Inflammatory macrophage treated with lipopolysaccharide for 1 hour (primary cell): ENCODE results near the gene PRLH.

ENCODE experiments used
- DNase-seq, 2 donors: peaks; one replicate each; pipeline ENCODE4 v3.0.0-alpha.2; 2020 to 2022

The PRLH gene, protein sequence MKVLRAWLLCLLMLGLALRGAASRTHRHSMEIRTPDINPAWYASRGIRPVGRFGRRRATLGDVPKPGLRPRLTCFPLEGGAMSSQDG

DNA sequence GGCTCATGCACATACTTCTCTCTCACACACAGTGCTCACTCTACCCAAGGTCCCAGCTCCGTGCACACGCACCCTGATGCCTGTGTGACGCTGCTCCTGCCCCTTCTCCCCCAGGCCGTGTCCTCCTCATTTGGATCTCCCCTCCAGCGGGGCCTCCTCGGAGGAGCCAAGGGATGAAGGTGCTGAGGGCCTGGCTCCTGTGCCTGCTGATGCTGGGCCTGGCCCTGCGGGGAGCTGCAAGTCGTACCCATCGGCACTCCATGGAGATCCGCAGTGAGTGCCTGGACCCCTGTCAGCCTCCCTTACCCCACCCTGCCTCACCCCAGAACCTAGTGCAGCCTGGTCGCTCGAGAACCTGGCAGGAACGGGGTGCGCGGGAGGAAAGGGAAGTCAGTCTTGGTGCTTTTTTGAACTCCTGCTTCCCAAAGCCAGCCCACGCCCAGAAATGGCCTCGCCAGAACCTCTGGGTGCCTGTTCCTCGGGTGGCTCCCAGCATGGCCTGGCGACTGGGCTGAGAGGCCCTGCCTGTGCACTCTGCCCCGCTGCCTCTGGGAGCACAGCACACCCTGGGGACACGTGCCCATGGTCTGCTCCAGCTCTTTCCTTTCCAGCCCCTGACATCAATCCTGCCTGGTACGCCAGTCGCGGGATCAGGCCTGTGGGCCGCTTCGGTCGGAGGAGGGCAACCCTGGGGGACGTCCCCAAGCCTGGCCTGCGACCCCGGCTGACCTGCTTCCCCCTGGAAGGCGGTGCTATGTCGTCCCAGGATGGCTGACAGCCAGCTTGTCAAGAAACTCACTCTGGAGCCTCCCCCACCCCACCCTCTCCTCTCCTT, at the start of gene PRLH:
PRLH (plus strand) TSS at position 174 of the 835 bp plus-strand sequence; CDS start at position 174, 0 bp downstream.
- DNase-seq = no peak

DNA sequence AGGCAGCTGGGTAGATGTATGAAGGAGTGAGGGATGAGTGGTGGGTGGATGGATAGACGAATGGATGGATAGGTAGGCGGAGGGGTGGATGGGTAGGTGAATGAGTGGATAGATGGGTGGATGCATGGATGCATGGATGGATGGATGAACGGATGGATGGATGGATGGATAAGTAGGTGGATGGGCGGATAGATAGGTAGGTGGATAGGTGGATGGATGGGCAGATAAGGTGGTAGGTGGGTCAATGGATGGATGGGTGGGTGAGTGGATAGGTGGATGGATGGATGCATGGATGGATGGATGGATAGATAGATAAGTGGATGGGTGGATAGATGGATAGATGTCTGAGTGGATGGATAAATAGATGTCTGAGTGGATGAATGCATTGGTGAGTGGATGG, 49.2 kb upstream of the PRLH start:
- no peak for DNase-seq

DNA sequence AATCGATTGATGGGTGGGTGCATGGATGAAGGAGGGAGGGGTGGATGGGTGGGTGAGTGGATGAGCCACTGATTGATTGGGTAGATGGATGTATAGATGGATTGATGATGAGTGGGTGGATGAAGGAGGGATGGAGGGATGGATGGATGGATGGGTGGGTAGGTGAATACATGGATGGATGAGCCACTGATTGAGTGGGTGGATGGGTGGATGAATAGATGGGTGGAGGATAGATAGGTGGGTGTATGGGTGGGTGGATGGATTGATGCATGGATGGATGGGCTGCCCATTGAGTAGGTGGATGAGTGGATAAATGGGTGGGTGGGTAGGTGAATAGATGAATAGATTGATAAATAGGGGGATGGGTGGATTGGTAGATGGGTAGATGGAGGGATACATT, 48.4 kb upstream of the PRLH start:
- no peak for DNase-seq

DNA sequence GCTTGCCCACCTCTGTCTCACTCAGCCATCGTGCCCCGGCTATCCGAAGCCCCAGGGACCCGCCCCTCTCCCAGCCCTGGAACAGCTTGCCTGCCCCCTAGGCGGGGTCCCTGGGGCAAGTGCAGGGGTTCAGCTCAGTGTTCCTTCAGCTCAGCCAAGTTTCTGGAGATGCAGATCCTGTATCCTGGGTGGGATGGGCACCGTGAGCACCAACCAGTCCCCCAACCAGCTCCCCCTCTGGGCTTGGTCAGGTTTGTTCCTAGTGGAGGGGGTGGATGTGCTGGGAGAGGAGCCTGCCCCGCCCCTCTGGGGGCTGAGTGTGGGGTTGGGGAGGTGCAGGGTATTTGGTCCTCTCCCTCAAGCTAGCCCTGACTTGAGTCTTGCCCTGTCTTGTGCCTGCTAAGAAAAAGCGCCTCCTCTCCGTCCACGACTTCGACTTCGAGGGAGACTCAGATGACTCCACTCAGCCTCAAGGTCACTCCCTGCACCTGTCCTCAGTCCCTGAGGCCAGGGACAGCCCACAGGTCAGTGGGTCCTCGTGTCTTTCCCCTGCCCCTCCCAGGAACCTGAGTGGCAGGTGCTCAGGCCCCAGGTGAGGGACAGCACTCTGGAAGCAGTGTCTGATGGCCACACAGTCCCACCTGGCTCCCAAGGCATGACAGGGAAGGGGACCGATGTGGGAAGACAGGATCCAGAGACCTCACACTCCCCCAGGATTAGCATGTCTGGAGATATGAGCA, 46.7 kb upstream of the PRLH start:
- no peak for DNase-seq

DNA sequence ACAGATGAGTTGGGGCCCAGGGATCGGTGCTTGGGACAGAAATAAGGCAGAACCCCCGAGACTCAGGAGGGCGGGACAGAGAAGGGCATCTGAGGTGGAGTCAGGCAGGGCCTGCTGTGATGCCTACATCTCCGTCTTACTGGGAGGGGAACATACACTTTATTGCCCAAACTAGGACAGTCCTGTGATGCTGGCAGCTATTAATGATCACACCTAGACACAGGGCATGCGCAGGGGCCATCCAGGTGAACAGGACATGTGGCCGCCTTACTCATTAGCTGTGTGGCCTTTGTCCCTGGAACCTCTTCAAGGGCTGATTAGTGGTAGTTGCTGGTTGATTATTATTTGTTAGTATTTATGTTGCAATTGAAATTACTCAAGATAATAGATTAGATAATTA, 46.1 kb upstream of the PRLH start:
- DNase-seq = no peak

DNA sequence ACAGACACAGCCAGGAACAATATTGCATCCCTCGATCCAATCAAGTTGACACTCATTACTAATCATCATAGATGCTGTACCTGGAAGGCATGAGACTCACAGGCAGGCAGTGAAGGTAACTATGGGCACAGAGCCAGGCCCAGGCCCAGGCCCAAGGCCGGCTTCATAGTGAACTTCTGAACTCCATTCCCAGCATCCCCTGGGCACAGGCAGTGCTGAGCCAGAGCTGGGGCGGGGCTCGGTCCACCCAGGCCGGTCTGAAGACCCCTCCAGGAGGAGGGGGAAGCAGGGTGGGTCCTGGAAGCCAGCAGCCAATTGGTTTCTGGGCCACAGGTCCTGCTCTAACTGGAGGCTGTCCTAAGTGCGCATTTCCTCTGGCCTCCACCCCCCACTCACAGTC, 41.7 kb upstream of the PRLH start:
- DNase-seq = no peak

DNA sequence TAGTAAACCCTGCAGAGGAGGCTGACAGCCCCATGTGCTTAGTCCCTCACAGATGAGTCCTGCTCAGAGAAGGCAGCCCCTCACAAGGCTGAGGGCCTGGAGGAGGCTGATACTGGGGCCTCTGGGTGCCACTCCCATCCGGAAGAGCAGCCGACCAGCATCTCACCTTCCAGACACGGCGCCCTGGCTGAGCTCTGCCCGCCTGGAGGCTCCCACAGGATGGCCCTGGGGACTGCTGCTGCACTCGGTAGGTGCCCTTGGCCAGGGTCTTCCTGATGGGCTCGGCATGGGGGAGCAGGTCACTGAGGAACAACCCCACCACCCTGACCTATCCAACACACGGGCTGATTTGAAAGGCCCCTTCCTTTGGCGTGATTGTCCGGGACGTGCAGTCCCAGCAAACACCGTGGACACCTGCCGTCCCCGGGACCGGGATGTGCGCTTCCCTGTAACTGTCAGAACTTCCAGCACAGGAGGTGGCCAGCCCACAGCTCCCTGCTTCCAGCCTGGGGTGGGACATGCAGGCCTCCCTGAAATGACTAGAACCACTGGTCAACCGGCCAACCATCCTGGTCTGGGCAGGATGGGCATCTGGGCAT, 40.7 kb upstream of the PRLH start:
- no peak for DNase-seq

DNA sequence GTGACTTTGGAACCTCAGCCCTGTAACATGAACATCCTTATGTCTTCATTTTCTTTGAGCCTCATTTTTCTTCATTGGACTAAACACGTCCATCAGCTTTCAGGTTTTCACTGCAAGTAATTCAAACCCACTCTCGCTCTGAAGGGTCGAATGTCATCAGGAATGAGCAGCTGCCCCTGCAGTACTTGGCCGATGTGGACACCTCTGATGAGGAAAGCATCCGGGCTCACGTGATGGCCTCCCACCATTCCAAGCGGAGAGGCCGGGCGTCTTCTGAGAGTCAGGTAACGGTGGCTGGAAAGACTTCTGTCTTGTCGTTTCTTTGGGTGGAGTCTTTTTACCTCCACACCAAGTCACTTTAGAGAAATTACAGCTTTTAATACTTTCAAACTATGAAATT, 39.1 kb upstream of the PRLH start:
- no peak for DNase-seq

DNA sequence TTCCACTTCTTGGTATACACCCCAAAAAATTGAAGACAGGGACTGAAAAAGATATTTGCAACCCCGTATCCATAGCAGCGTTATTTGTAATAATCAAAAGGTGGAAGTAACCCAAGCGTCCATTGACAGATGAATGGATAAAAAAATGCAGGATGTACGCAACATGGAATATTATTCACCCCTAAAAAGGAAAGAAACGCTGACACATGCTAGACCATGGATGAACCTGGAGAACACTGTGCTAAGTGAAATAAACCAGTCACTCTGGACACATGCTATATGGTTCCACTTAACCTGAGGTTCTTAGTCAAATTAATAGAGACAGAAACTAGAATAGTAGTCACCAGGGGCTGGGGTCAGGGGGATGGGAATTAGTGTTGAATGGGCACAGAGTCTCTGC, 38.6 kb upstream of the PRLH start:
- no peak for DNase-seq

DNA sequence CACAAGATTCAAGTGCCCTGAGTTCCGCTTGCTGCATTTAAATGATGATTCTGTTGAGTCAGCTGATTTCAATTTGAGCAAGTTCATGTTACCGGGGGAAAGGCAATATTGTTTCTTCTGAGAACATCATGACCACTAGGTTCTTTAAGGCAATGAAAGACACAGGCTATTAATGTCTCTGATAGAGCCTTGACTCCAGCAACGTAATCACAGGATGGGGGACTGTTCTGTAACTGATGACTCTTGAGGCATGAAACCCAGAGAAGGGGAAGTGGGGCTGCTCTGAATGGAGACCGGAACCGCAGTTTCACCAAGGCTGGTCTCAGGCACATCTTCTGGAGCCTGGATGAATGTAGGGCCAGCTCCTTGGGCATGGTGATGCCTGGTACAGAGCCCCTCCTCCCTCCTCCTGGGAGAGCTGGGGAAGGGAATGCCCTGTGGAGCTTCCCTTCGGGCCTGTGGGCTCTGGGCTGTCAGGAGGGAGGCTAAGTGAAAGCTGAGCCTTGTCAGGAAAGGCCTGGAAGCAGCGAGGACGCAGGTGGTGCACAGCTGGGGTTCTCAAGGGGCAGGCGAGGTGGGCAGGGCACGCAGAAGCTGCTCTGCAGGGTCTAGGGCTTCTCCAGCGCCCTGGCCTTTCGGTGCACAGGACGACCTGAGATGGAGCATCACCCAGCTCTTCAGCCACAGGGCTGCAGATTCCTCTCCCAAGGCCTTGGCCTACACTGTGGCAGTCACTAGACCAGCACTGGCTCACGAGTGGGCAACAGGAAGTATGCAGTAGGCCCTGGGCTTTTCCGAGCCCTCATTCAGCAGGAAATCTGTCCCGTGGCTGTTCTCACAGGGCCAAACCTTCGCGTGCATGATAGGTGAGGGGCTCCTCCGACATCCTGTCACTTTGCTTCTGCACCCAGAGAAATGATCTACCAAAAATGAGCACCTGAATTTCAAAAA, 36.6 kb upstream of the PRLH start:
- peak; percentile 40 to 44 for DNase-seq

DNA sequence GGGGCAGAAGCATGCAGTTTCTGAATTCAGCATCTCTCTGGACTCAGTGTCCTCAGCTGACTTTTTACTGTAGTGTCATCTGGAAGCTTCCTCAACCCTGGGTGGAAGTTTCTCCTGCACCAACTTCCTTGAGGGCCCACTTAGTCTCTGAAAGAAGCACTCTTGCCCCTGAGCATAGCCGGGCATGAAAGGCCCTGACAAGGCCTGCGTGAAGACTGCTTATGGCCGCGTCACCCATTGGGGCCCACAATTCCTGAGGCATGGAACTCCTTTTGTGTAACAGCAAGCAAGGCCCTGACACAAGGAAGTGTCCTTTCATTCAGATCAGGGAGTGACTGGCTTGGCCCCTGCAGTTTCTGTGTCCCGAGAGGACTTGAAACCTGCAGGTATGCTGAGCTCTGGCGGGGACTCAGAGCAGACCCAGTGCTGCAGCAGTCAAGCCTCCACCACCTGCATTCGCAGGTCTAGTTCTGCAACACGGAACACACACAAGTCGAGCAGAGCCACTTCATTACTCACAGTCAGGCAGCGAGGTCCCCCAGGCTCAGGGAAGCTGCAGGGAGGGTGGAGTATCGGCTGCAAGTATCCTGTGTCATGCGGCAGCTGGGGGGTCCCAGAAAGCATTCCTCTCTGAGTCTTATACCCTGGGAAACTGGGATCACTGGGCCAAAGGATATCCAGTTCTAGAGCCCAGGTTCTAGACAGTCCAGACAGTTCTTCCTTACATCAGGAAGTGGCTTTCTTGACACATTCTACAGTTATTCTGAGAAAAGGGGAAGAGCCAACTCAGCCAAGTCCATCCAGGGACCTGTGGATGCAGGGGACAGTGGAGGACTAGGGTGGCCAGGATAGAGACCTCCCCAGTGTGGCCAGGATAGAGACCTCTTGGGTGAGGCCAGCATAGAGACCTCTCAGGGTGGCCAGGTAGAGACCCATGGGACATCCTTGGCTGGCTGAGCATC, 35.6 kb upstream of the PRLH start:
- peak in 1 of 2 donors; percentile 41 for DNase-seq

DNA sequence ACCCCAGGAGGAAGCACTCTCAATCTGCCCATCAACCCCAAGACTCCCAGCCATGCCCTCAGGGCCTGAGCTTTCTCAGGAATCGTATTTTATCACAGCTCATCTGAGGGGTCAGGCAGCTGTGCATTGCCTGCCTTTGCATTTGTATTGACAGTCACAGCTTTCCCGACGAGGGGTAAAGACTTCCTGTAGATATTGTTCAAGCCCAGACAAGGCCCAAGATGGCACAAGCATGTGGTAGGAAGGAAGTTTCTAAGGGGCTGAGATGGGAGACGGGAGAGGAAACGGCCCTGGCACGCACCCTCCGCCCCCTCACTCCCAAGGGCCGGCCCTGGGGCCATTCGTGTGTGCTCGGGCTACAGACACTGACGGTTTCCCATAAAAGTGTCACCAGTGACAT, 34.2 kb upstream of the PRLH start:
- no peak for DNase-seq

DNA sequence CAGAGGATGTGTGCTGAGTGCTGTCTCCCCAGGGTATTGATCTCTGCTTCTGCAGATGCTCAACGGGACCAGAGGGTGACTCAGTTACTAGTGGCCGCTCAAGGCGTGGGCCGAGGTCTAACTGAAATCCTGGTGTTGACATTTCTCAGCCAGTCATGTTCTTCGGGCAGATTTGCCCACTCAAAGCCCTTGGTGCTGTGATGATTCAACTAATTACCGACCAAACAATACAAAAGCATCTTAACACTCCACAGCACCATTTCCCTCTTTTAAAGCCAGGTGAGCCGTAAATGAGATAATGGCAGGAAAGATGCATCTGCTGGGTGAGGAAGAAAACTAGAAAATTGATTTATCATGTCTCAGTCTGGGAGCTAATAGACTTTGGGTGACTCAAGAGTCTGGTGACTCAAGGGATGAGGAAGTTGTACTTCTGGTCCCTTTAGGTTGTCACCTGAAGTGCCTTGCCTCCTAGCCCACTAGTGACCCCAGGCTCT, 32.7 kb upstream of the PRLH start:
- DNase-seq = peak in 1 of 2 donors; percentile 17

DNA sequence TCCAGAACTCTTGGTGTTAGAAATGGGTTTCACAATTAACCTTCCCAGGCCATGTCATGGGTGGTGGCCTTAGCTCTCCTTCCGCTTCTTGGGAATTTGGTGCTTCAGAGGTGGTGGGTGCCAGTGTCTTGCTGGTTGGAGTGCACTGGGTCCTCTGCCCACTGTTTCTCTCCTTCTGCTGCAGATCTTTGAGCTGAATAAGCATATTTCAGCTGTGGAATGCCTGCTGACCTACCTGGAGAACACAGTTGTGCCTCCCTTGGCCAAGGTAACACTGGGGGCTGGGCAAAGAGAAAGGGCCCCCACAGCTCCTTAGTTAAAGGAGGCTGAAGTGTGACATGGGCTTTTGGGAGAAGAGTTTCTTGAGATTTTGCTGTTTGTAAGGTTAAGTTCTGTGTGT, 32.0 kb upstream of the PRLH start:
- DNase-seq = no peak

DNA sequence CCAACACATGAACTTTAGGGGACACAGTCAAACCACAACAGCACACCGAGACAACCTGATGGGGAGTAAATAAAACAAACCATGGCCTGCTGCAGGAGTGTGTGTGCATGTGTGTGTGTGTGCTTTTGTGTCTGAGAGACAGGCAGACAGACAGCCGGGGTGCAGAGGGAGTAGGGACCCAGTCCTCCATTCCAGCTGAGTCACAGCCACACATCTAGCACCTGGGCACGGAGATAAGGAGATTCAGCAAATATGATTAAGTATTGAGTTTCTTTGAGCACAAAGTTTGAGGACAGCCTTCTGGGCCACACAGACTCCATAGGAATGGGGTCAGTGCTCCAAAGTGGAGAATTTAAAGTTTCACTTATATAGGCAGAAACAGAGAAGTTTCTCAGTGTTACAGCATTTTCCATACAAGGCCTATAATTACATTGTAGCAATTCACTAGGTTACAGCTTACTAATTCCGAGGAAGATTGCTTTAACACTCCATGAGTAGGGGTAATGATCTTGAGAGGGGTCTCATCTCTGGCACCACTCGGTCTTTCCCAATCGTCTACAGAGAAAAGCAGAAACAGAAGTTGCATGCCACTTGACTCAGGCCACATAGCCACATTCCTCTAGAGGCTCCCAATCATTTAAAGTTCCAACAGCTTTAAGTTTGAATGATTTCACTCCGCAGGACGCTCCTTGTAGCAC, 30.8 kb upstream of the PRLH start:
- DNase-seq = no peak

DNA sequence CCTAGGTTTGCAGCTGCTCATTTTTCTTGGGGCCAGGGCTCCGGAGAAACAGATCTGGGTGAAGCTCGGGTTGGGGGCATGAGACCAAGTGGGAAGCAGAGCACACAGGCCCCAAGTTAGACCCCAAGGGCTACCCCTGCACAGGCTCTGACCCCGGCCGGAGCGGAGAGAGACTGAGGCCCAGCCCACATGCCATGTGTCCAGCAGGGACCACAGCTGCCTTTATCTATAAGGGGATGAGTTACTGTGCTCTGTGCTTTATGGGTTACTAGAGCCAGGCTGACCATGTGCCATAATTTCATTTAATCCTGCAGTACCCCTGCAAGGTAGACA, 30.3 kb upstream of the PRLH start:
- no peak for DNase-seq

DNA sequence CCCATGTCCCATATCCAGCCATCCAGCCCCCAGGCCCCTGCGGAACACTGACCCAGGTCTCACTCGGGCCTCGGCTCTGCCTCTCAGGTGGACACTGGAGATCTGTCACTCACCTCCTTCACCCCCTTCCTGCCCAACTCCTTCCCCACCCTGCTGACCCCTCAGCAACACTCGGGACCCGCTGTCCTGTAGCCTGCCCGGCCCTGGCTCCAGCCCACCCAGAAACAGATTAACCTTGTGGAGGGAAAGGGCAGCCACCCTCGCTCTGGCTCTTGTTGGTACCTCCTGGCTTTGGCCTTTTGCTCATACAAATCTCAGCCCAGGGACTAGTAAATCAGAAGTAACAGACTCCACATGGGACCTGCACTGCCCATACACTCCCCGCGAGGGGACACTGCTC, 29.8 kb upstream of the PRLH start:
- DNase-seq = no peak

DNA sequence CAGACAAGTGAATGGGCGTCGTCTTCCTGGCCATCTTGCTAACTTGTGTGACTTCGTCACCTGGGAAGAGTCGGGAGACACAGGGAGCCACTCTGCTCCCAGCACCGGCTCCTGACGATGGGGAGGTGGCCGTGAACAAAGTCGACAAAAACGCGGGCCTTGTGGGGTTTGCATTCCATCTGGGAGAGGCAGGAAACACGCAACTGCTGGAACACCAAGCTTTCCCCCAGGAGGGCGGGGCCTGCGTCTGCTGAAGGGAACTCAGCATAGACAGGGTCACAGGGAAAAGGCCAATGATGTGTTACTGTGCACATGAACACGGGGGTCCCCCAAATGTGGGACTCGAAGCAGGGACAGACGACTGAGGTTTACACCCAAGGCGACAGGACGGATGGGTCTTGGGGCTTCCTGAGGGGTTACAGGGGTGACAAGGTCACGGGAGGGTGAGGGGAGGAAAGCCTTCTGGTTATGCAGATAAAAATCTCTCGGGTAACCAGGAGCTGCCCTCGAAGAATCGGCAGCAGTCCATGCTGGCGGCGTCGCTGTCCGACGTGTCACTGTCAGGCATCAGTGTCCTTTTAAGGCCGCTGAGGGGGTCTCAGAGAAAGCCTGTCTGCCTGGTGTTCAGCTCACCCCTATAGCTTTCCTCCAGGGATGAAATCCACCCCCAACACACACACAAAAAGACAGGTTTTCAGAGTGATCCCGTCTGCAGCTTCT, 28.2 kb upstream of the PRLH start:
- no peak for DNase-seq

DNA sequence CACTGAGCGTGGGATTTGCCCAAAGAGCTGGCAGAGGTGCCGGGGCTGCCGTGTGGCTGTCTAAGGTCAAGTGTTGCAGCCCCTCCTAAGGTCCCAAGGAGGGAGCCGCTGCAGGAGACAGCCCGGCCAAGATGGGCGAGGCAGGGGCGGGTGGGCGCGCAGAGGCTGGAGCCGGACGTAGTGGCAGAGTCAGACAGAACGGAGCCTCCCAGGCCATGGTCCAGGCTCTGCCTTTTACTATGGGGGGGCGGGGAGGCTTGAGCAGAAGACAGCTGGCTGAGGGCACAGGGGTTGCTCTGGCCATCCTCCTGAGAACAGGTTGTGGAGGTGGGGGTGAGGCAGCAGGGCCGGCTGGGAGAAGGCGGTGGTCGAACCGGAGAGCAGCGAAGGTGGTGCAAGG, 27.5 kb upstream of the PRLH start:
- DNase-seq = no peak

DNA sequence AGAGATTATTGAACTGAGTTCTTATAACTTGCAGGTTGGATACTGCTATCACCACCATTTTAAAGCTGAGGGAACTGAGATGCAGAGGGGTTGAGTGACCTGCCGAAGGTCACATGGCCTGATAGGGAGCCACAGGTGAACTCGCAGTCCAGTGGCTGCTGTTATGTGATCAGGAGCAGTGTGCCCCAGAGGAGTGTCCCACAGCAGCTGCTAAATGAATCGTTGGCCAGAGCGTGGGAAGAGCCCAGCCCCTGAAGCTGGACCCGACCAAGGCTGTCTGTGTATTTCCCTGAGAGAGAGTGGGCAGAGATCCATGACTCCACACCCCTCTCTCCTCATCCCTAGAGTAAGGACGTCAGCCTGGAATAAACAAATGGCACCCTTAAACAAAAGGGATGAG, 26.7 kb upstream of the PRLH start:
- no peak for DNase-seq
